HL-60/S4 treated with retinoic acid at 250 ng/mL for 4 days and 3 days (cell line): ENCODE measurements around the gene PLEKHO2.

Source experiments
- in situ Hi-C: fragments of 300-500 bp; cut with MboI; formaldehyde crosslinking; loops from 2 replicates; pipeline ENCODE4 v1.7.0; 2022; ENCODE audit warnings: low sequenced_read_pairs

Gene PLEKHO2

DNA sequence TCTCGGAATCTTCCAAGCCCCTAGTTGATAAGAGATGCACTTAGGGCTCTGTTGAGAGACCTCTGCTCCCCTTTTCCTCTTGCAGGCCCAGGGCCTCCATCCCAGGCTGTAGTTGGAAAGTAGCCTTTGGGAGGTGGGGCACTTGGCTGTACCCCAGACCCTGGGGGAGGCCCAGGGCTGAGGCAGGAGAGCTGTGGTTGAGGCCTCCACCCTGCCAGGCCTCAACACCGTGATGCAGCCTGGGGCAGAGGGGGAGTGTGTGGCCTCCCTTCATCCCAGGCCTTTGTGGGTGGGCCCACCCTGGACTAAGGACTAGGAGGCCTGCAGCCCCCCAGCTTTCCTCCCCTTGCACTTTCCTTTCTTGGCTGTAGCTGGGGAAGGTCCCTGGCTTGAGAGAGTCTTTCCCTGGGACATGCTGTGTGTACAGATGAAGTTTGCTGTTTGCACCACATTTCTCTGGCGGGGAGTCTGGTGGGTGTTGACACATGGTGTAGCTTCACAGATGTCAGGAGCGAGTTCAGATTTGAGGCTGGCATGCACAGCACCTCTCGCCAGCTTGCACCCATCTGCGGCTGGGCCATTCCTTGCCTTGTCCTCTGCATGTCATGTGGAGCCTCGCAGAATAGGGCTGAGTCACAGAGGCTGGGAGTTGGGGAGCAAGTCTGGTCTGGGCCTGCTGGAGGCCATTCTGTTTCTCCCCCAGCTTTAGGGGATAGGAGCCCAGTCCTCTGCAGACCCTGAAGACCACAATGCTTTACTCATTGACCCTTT is 13.7 kb downstream of the PLEKHO2 start:
- in situ Hi-C loops: no loop called here

DNA sequence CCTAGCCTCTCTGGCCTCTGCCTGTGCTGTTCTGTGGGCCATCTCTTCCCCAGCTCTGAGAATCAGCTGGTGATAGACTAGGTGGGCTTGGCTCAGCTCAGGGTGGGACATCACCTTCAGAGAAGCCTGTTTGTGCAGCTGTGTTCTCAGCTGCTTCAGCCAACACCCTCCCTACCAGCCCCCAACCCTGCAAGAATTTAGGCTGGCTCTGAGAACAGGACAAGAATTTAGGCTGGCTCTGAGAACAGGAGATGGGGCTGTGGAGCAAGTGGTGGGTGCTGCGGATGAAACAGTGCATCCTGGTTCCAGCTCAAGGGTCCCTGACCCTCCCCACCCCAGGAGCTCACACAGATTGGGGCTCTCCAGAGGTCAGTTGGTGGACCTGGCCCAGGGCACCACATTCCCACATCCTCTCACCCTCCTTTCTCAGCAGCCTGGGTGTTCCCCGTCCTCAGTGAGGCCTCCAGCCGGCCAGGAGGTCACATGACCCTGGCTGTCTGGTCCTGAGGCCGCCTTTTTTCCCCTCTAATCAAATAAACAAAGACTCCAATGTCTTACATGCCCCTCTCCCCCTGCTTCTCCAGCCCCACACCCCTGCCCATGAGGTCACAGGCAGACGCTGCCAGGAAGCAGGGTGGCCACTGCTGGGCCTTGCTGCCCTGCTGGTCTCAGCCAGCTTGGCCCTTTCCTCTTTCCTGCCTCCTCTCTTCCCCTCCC is 14.9 kb downstream of the PLEKHO2 start:
- in situ Hi-C loops: no loop called here

DNA sequence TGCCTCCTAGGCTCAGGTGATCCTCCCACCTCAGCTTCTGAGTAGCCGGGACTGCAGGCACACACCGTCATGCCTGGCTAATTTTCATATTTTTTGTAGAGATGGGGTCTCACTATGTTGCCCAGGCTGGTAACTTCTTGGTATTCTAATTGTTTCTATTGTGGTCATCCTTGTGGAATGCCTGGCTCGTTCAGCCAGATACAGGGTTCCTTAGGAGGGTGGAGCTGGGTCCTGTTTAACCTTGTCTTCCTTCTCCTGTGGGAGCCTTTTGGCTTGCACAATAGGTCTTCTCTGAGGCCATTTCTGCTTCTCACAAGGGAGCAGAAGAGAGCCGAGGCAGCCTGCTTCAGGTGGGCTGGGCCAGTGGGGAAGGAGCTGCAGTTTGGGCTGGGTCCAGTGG is 15.7 kb downstream of the PLEKHO2 start:
- in situ Hi-C loops: no loop called here

DNA sequence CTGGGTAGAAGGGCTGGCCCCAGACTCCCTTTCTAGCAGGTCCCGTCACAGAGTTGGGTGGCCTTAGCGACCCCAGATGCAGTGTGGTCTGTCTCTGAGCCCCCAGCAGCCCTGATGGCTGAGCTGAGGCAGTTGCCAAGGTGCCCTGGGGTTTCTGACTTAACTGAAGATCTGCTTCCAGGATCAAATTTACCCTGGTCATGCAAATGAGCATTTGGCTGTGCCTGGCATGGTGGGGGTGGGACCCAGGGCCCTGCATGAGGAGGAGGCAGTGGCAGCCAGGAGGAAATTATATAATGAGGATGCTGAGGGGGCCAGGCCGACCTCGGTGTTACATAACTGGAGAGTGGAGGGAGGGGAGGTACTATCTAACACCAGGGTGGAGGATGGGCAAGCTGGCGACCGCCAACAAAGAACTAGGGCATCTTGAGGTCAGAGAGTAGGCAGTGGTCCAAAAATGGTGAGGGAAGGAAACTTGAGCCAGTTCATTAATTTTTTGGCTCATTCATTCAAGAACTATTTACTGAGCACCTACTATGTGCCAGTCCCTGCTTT is 16.4 kb downstream of the PLEKHO2 start:
- in situ Hi-C loops: no loop called here

DNA sequence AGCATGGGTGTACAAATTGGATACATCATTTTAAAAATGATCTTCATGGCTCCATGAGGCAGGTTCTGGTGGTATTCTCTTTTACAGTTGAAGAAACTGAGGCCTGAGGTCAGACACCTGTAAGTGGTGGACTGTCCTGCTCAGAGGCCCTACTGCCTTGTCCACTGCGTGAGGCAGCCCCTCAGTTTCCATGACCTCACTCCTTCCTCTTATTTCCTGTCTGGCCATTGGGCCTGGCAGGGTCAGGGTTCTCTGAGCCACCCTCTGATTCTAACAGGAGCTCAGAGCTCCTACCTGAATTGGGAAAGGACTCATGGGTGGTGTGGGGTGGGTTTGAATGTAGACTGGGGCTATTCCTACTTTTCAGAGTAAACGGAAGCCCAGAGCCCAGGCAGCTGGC is 17.5 kb downstream of the PLEKHO2 start:
- in situ Hi-C loops: no loop called here

DNA sequence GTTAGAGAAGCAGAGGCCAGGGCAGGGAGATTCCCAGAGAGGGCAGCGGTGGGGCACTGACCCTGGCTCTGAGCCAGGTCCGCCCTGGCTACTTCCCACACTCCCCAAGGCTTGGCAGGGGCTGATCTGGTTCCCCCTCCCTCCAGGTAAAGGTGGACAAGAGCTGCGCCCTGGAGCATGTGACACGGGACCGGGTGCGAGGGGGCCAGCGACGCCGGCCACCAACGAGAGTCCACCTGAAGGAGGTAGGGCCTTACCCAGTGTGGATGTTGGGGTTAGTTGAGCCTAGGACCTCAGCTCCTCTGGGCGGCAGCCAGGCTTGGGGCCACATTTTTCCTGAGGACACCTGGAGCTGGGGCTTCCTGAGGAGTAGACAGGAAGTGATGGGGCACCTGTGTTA is 19.6 kb downstream of the PLEKHO2 start:
- in situ Hi-C loops: no loop called here

DNA sequence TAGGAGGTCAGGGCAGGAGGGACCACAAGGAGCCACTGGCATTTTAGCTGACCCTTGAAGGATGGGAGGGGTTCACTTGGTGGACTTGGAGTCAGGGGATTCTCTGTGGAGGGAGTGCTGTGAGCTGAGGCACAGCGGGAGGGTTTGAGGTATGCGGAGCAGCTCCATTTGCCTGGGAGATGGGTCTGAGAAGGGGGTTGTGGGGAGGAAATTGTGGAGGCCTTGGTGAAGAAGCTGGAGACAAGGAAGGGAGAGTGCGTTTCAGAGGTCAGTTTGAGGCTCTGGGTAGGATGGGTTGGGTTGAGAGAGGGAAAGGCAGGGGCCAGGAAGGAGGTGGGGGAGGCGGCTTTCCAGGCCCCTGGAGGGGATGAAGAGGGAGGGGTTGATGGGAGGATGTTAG is 20.2 kb downstream of the PLEKHO2 start:
- in situ Hi-C loops: no loop called here

DNA sequence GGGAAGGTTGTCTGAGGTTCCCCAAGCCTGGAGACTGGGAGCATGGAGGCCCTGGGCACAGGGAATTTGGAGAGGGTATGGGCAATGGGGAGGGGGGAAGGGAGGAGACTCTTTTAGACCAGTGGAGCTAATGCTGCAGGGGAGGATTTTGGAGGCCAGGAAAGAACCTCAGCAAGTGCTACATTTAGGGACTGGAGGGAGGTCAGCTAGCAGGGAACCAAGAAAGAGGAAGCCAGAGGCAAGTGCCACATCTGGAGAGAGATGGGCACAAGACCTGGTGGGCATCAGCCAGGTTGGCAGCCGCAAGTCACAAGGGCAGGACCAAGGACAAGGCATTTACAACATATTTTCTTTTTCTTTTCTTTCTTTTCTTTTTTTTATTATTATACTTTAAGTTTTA is 20.7 kb downstream of the PLEKHO2 start:
- in situ Hi-C loops: no loop called here

DNA sequence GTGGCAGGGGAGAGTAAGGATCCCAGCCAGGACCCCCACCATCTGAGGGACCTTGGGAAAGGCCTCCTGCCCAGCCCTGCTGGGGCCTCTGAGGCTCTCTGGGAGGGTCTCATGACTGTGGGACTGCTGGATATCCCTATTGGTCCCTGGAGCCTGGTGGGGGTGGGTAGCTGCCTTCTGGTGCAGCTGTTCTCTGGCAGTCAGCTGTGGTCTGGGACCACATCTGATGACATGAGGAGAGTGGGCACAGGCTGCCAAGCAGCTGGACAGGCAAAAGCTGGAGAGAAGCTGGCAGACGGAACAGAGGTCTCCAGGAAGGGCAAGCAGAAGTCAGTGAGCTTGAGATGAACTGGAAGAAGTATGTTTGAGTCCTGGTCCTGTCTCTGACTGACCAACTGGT is 22.4 kb downstream of the PLEKHO2 start:
- in situ Hi-C loops: no loop called here

DNA sequence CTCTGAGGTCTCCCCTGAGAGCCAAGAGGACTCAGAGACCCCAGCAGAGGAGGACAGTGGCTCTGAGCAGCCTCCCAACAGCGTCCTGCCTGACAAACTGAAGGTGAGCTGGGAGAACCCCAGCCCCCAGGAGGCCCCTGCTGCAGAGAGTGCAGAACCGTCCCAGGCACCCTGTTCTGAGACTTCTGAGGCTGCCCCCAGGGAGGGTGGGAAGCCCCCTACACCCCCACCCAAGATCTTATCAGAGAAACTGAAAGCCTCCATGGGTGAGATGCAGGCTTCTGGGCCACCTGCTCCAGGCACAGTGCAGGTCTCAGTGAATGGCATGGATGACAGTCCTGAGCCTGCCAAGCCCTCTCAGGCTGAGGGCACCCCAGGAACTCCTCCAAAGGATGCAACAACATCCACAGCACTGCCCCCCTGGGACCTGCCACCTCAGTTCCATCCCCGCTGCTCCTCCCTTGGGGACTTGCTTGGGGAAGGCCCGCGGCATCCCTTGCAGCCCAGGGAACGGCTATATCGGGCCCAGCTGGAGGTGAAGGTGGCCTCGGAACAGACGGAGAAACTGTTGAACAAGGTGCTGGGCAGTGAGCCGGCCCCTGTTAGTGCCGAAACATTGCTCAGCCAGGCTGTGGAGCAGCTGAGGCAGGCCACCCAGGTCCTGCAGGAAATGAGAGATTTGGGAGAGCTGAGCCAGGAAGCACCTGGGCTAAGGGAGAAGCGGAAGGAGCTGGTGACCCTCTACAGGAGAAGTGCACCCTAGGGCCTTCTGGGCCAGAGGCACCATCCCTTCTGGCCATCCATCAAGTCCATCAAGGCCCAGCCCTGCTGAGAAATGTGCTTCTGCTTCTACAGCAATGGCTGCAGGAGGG is 23.6 kb downstream of the PLEKHO2 start:
- in situ Hi-C loops: no loop called here

DNA sequence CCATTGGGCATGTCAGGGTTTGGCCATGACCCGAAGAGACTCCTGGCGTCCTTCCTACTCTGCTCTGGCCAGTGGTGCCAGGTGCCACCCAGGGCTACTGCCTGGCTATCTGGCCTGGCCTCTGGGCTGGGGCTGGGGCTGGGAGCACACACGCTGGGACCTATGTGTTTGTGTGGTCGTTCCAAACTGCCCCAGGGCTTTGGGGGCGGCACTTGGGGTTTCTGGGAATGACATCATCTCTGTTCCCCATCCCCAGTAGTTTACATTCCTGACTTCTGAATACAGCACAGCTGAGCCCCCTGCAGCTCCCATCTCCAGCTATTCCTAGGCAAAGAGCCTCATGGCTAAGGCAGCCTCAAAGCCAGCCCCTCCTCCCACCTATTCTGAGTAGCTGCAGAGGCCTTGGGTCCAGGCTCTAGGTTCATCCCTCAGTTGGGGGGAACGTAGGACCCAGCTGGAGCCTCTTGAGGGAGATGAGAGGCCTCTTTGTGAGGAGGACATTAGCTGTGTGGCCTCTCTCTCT is 24.3 kb downstream of the PLEKHO2 start:
- in situ Hi-C loops: no loop called here

DNA sequence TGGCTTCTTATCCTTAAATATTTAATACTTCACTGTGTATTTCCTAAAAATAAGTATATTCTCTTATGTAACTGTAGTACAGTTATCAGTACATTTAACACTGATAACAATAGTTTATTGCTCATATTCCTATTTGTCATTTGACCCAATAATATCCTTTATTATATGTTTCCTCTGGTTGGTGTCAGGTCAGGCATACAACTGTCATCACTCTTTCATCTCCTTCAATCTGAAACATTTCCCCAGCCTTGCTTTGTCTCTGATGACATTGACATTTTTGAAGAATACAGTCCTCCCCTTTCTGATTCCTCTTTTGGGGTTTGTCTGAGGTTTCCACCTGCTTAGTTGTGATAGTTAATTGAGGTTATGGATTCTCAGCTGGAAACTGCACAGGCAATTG is 27.8 kb downstream of the PLEKHO2 start:
- in situ Hi-C loops: no loop called here

DNA sequence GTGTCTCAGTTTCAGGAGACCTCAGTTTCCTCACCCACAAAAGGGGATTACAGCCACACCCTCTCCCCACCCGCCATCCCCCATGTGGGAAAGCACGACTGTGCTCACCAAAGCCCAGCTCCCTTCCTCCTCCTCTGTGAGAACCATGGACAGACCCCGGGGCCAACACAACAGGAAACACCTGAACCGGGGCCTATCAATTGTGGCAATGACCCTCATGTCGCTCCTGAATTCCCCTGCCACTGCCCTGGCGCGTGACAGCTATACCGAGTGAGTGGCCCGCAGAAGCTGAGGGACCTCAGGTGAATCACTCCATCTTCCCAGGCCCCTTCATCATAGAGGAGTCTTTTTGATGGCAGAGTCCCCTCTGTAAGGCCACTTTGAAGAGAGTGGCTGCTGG is 28.6 kb downstream of the PLEKHO2 start:
- in situ Hi-C loops: no loop called here

DNA sequence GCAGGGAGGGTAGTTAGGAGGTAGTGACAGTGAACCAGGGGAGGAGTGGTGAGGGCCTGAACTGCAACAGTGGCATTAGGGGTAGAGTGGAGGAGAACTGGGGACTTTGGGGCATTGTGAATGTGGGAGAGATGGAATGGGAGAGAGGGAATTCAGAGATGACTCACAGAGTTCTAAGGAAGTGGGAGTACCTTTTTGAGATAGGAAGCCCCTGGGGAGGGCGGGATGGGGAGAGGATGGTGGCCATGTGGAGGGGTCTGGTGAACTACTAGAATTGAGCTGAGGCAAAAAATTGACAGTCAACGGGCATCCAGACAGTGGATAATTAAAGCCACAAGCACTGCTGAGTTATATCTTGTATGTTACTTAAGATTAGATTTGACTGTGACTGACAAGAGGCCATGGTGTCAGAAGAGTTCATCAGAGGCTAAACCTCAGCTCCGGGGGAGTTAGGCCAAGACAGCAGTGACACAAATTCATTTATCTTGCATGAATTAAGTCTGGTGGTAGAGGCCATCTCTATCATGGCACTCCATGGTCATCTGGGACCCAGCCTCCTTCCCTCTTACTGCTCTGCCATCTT is 34.0 kb downstream of the PLEKHO2 start:
- in situ Hi-C loops: no loop called here

DNA sequence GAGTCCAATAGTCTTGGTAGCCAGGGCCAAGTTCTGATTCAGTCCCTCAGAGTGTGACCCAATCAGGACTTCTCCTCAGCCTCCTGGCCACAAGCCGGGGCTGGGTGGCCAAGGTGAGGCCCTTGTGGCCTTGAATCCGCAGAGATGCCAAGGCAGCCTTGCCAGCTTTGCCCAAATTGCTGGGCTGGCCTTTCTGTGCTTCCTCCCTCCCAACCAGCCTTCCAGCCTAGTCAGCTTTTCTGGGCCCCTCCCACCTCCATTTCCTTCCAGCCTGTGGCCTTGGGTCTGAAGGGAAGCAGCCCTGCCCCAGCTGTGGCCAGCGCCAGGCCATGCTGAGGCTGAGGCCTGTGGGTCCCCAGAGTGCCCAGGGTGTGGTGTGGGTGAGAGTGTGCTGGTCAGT is 35.7 kb downstream of the PLEKHO2 start:
- in situ Hi-C loops: no loop called here

DNA sequence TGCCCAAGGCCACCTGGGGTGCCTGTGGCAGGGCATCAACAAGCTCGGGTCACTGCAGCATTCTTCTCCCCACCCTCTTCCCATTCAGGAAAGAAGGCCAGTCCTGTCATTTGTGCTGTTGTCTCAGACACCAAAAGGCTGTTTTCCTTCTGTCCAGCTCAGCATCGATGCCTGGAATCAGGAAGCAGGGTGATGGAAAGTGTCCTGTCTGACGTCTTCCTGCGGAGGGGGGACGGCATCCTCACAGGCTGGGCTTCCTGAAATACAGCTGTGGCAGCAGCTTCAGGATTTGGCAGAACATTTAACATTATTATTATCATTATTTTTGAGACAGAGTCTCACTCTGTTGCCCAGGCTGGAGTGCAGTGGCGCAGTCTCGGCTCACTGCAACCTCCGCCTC is 37.0 kb downstream of the PLEKHO2 start:
- in situ Hi-C loops: no loop called here

DNA sequence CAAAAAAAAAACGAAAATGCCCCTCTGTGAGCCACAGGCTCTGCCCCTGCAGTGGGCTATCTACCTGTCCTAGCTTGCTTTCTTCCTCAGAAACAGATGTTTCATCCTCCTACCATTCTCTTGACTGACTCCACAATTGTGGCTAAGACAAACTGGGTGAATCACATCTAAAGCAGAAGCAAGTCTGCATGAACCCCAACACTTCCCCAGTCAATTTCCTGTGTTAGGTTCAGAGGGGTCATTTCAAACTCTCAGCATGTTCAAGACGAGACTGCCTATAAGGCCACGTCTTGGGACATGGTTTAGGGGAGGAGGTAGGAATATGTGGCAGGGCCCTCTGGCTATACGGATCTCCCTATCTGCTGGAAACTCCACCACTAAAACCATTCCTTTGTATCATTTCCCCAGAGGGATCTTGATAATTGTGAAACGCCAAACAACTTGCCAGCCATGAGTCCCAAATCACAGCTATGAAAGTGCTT is 41.4 kb downstream of the PLEKHO2 start:
- in situ Hi-C loops: no loop called here

DNA sequence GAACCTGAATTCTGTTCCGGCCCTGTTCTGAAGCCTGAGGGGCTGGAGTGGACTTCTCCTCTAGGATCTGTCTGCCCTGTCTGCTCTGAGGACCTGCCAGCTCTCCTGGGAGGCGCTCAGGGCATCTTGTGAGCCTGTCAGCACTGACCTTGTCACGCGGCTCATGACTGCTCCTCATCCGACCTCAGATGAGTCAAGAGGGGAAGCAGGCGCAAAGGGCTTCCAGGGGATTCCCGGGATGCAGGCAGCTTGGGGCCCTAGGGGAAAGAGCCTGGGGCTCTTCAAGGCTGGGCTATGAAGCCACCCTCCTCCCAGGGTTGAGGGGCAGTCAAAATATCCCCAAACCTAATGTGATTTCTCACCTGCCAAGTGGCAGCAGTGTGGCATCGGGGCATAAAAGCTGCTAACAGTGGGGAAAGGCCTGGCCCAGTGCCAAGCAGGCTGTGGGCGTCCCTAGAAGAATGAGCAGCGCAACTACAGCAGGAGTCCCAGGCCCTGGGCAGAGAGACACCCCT is 42.3 kb downstream of the PLEKHO2 start:
- in situ Hi-C loops: no loop called here

DNA sequence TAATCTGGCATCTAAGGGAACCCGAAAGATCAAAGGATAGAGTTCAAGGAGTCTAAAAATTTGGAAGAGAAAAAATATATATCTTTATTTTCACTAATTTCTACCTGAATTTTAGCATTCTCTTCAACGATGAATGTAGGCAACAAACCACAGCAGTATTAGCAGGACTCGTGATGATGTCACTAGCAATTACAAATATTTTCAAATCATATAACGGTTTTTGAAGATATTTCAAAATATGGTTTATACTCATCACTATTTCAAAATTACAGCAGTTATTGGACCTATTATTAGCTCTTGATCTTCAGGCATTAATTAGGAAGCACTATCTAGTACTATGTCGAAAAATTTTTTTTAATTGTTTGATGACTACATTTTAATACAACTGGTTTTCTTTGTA is 43.0 kb downstream of the PLEKHO2 start:
- in situ Hi-C loops: no loop called here

DNA sequence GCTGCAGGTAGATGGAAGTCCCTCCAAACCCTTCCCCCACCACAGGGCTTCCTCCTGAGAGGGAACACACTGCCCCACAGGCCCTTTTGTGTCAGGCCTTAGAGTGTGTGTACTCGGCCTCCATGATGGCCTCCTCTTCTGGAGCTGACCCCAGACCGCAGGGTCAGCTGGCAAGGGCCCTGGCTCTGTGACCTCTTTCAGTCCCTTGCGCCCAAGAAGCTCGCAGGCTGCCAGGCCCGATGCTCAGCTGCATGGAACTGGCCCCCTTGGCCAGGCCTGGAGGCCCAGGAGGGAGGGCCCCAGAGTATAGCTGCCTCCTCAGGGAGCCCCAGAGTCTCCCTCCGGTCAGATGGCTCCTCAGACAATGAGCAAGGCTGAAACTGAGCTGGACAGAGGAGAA is 46.6 kb downstream of the PLEKHO2 start:
- in situ Hi-C loops: no loop called here
